ENCODE measurements around the gene GPN1.
"Not testable (repeated sequence)": the region's sequence is repeated elsewhere in the genome, so short reads cannot be mapped to it uniquely, and the experiment has no call there.

The GPN1 gene

GRCh38 chr2:27672723-27673486, 44.1 kb downstream of the GPN1 start:
- no peak for DNase-seq (ENCODE audit: low read depth)

- no peak for DNase-seq (ENCODE audit: low read depth)
These were observed 51.7 kb downstream of the GPN1 start for GRCh38 chr2:27680571-27680970.

GRCh38 chr2:27681841-27682240, 53.0 kb downstream of the GPN1 start:
- peak; percentile 67 for DNase-seq (ENCODE audit: low read depth)

GRCh38 chr2:27682334-27682771, 53.5 kb downstream of the GPN1 start:
- DNase-seq (ENCODE audit: low read depth) = peak; percentile 91

- DNase-seq (ENCODE audit: low read depth) = peak; percentile 88
These were observed 54.7 kb downstream of the GPN1 start for GRCh38 chr2:27683390-27684071.

- not testable (repeated sequence) for DNase-seq (ENCODE audit: low read depth)
These were observed 56.2 kb downstream of the GPN1 start for GRCh38 chr2:27685006-27685405.

- no peak for DNase-seq (ENCODE audit: low read depth)
These were observed 56.7 kb downstream of the GPN1 start for GRCh38 chr2:27685577-27685976.

GRCh38 chr2:27687232-27687631, 58.4 kb downstream of the GPN1 start:
- no peak for DNase-seq (ENCODE audit: low read depth)

- no peak for DNase-seq (ENCODE audit: low read depth)
These were observed 60.6 kb downstream of the GPN1 start for GRCh38 chr2:27689424-27689823.

GRCh38 chr2:27690052-27690451, 61.2 kb downstream of the GPN1 start:
- DNase-seq (ENCODE audit: low read depth) = no peak

- no peak for DNase-seq (ENCODE audit: low read depth)
These were observed 68.8 kb downstream of the GPN1 start for GRCh38 chr2:27697660-27698059.

Data from iris pigment epithelial cell (primary cell).